ENCODE measurements around the gene TBX1.
"Not testable (repeated sequence)": the region's sequence is repeated elsewhere in the genome, so short reads cannot be mapped to it uniquely, and the experiment has no call there.

The TBX1 gene

GRCh38 chr22:19765477-19766239 is 5.1 kb downstream of the TBX1 start:
- DNase-seq = no peak

DNA sequence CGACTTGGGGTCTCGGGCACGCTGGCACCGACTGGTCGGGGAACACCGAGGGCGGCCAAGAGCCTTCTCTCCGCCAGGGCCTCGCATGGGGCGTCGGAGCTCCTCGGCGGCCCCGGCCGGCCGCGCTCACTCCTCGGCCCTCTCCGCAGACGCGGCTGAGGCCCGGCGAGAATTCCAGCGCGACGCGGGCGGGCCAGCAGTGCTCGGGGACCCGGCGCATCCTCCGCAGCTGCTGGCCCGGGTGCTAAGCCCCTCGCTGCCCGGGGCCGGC is 5.6 kb downstream of the TBX1 start:
- DNase-seq = no peak

- no peak for DNase-seq
Observed at GRCh38 chr22:19766511-19767426, 6.2 kb downstream of the TBX1 start.

GRCh38 chr22:19767427-19768341 is 7.1 kb downstream of the TBX1 start:
- DNase-seq = no peak

DNA sequence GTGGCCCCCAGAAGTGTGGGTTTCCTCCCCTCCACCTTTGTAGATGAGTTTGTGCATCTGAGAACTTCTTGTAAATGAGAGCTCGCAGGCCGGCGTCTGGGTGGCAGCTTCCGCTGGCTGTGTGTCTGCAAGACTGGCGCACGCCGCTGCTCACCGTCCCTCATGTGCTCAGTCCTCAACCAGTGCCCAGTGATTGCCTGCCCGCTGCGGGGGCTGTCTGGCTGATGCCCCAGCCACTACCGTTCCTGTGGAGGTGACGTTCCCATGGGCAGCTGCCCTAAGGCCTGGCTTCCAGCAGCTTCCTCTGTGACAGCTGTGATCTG is 8.8 kb downstream of the TBX1 start:
- DNase-seq = no peak

GRCh38 chr22:19770349-19771220 is 10.0 kb downstream of the TBX1 start:
- DNase-seq = no peak

DNA sequence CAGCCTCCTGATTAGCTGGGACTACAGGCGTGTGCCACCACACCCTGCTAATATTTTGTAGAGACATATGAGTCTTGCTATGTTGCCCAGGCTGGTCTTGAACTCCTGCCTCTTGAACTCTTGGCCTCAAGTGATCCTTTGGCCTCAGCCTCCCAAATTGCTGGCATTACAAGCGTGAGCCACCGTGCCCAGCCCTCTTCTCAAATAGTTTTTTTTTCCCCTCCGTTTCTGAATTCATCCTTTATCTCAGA is 11.8 kb downstream of the TBX1 start:
- no peak for DNase-seq

- no peak for DNase-seq
Observed at GRCh38 chr22:19772673-19773469, 12.3 kb downstream of the TBX1 start.

- DNase-seq = no peak
Observed at GRCh38 chr22:19773470-19774040, 13.0 kb downstream of the TBX1 start.

- no peak for DNase-seq
Observed at GRCh38 chr22:19774628-19775027, 14.1 kb downstream of the TBX1 start.

DNA sequence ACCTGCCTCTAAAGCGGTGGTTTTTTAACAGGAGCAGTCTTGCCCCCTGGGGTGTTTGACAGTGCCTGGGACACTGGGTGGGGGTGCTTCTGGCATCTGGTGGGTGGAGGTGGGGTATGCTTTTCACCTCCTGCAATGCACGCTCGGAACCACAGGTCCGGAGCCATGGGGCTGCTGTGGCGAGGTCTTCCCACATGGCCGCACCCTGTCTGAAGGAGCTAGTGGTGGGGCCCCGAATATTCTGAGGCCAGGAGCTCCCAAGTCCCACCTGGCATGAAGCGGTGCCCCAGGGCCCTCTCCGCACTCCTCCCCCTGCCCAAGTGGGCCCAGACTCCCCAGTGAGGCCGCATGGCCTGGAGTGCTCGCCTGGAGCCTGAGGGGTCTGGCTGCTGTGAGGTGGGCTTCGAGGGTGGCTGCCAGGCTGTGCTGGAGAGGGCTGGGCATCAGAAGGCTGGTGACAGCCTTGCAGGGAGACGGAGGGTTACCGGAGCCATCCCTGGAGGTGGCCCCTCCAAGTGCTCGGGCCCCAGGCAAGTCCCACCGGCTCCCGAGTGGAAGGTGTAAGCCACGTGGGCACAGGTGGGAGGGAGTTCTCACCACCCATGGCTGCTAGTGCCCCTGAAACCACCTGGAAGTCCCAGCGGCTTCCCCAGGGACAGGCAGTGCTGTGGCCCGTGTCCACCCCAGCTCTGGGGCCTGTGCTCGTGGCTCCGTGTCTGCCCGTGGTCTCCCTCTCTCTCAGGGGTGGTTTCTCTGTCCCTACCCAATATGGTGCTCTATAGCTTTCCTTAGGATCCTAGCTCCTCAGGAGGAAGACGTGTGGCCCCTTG is 15.1 kb downstream of the TBX1 start:
- no peak for DNase-seq

DNA sequence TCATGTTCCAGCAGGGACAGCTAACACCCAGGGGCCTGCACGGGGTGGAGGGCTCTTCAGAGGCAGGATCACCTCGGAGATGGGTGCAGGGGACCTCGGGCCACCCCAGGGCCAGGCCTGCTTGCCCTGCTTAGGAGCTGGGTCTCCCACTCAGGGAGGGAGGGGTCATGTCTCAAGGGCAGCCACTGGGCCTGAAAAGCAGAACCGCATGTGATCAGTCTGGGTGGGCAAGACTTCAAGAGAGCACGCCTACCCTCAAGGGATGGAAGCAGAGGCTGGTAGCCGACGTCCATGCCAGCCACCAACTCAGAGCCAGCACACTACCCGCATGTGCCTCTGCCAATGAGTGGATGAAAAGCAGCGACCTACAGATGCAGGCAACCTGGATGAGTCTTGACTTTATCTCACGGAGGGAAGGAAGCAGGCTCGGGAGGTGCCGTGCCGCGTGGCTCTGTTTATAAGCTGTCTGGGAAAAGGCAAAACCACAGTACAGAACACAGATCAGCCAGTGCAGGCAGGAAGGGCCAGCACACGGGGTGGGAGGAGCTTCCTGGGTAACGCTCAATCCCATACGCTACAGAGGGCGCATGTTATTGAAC is 16.0 kb downstream of the TBX1 start:
- DNase-seq = no peak

GRCh38 chr22:19777192-19777591 is 16.6 kb downstream of the TBX1 start:
- DNase-seq = not testable (repeated sequence)

- DNase-seq = no peak
Observed at GRCh38 chr22:19779011-19779421, 18.4 kb downstream of the TBX1 start.

DNA sequence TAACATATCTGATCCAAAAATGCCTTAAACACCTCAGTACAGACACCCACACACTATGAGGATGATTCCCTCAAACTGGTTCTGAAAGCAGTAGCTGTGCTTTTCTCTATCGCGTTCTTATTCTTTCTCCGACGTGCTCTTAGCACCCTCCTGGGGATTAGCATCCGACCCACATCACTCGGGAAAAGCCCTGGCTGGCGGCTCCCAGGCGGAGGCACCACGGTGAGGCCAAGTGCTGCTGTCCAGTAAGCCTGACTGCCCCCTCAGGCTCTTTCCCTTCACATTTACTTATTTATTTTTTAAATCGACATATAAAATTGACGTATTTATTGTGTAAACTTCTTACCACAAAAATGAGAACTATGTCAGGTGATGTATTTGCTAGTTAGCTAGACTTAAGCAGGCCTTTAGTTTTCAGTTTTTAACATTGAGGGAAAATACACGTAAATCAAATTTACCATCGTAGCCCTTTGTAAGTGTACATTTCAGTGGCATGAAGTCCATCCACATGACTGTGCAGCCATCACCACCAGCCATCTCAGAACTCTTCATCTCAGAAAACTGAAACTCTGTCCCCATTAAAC is 19.2 kb downstream of the TBX1 start:
- no peak for DNase-seq

- no peak for DNase-seq
Observed at GRCh38 chr22:19782533-19782932, 22.0 kb downstream of the TBX1 start.

GRCh38 chr22:19783586-19784383 is 23.2 kb downstream of the TBX1 start:
- no peak for DNase-seq

GRCh38 chr22:19784384-19785175 is 24.0 kb downstream of the TBX1 start:
- no peak for DNase-seq

All from SHP77 (cell line).